CD8-positive, alpha-beta memory T cell (primary cell): ENCODE results near the gene MEGF9. TPM values are rescaled to one million over a fixed set of nuclear protein-coding genes. Genes with fewer than 3 reads are reported as not detected.
A peak's percentile ranks its signal among the peaks of the same experiment; 100 is the strongest.
"Not testable (repeated sequence)": the region's sequence is repeated elsewhere in the genome, so short reads cannot be mapped to it uniquely, and the experiment has no call there.

ENCODE experiments used
- CTCF ChIA-PET: fragments of 350-600 bp; sonication (Branson Sonifier 250); formaldehyde crosslinking; loops from one replicate; lab custom pipeline; 2021; ENCODE audit warnings: antibody characterized with exemption; lab: Charles Lee
- POLR2A ChIA-PET: fragments of 350-600 bp; sonication (Branson Sonifier 250); formaldehyde crosslinking; loops from one replicate; lab custom pipeline; 2021; ENCODE audit warnings: antibody characterized with exemption; lab: Charles Lee
- DNase-seq, 5 donors: peaks; one replicate each; pipeline versions ENCODE4 v3.0.0 to v3.0.0-alpha.2; 2020 to 2022; ENCODE audit warnings: mixed read lengths in 1 of 5
- H3K27ac ChIP-seq: one replicate; pipeline ENCODE4 v1.7.0; 2013; ENCODE audit warnings: low read depth, mild to moderate bottlenecking, low read length, moderate library complexity
- H3K27me3 ChIP-seq: 2 replicates; pipeline ENCODE4 v1.7.0; 2013; ENCODE audit warnings: low read length, mild to moderate bottlenecking; ENCODE audit not compliant: insufficient read depth, poor library complexity, severe bottlenecking
- H3K36me3 ChIP-seq: 2 replicates; pipeline ENCODE4 v1.7.0; 2013; ENCODE audit warnings: mild to moderate bottlenecking, low read length, moderate library complexity; ENCODE audit not compliant: insufficient read depth
- H3K4me1 ChIP-seq: 2 replicates; pipeline ENCODE4 v1.7.0; 2013; ENCODE audit warnings: mild to moderate bottlenecking, low read length, moderate library complexity; ENCODE audit not compliant: insufficient read depth
- H3K4me3 ChIP-seq: 2 replicates; pipeline ENCODE4 v1.7.0; 2013; ENCODE audit warnings: mild to moderate bottlenecking, low read length
- H3K9me3 ChIP-seq: 2 replicates; pipeline ENCODE4 v1.7.0; 2013; ENCODE audit warnings: mild to moderate bottlenecking, low read length
- H3K27ac Mint-ChIP-seq, 8 donors: one replicate each; pipeline ENCODE4 v1.8.0; 2020 to 2021; ENCODE audit warnings: mixed read lengths in 8 of 8, mild to moderate bottlenecking in 6 of 8, inconsistent platforms in 3 of 8, moderate library complexity in 3 of 8
- H3K27me3 Mint-ChIP-seq, 2 donors: one replicate each; pipeline ENCODE4 v1.8.0; 2020 to 2021; ENCODE audit warnings: mixed read lengths in 2 of 2, mild to moderate bottlenecking in 1 of 2, moderate library complexity in 1 of 2
- H3K36me3 Mint-ChIP-seq, 3 donors: one replicate each; pipeline ENCODE4 v1.8.0; 2020 to 2021; ENCODE audit warnings: mixed read lengths in 3 of 3, inconsistent platforms in 1 of 3, mild to moderate bottlenecking in 1 of 3
- H3K4me1 Mint-ChIP-seq, 3 donors: one replicate each; pipeline ENCODE4 v1.8.0; 2020 to 2021; ENCODE audit warnings: mixed read lengths in 3 of 3, inconsistent platforms in 1 of 3, mild to moderate bottlenecking in 1 of 3
- H3K4me3 Mint-ChIP-seq, 7 donors: one replicate each; pipeline ENCODE4 v1.8.0; 2020 to 2021; ENCODE audit warnings: mixed read lengths in 7 of 7, mild to moderate bottlenecking in 6 of 7, moderate library complexity in 4 of 7, inconsistent platforms in 2 of 7
- H3K9me3 Mint-ChIP-seq, 5 donors: one replicate each; pipeline ENCODE4 v1.8.0; 2020 to 2022; ENCODE audit warnings: mixed read lengths in 5 of 5, mild to moderate bottlenecking in 3 of 5, moderate library complexity in 2 of 5, inconsistent platforms in 1 of 5
- polyA plus RNA-seq: library from polyadenylated mRNA; unstranded; fragments of 300-500 nt; fragmentation: Illumina TruSeq; gene quantifications from one replicate; pipeline ENCODE4 v1.2.3, GENCODE V29; 2021
- total RNA-seq, 2 experiments: library from RNA; stranded (reverse); gene quantifications; one replicate each; pipeline ENCODE4 v1.2.3, GENCODE V29; 2021

The MEGF9 gene
- total and polyA plus RNA-seq, 3 experiments from 2014 or later = 3.9 to 7.0 (median 6.9) TPM

DNA sequence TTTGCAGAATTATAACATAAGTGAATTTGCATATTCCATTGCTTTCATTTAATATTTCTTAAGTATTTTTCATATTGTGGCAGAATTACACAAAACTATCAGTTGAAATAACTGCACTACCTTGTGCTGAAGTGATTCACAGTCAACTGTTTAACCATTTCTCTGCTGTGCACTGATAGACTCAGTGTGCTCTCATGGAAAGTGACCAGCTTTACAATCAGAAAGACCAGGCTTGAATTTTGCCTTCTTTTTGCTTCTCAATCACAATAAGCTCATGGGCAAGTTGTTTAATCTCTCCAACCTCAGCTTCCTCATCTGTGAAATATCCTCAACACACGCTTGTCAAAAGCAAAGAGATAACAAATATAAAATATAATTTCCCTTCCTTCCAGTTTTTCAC is 152.6 kb downstream of the MEGF9 start:
- H3K4me1 Mint-ChIP-seq = peaks cover 29 to 47% (median 42%) of the 10 kb centered on the region in 3 donors
- no peaks in the 10 kb centered on the region for H3K27me3 ChIP-seq
- no peaks in the 10 kb centered on the region for H3K9me3 Mint-ChIP-seq
- no peaks in the 10 kb centered on the region for H3K27me3 Mint-ChIP-seq
- no peak overlapping the region for H3K27ac ChIP-seq
- DNase-seq = no peak
- H3K9me3 ChIP-seq = no peaks in the 10 kb centered on the region
- ChIA-PET CTCF (no interaction called here), POLR2A (no interaction called here)
- peak overlapping the region in 1 of 8 donors; percentile 38 for H3K27ac Mint-ChIP-seq
- H3K36me3 ChIP-seq = peaks cover 13% of the 10 kb centered on the region
- no peak overlapping the region for H3K4me3 ChIP-seq
- H3K4me1 ChIP-seq = no peaks in the 10 kb centered on the region
- H3K36me3 Mint-ChIP-seq = peaks cover 13 to 81% (median 28%) of the 10 kb centered on the region in 3 donors
- no peak overlapping the region for H3K4me3 Mint-ChIP-seq

DNA sequence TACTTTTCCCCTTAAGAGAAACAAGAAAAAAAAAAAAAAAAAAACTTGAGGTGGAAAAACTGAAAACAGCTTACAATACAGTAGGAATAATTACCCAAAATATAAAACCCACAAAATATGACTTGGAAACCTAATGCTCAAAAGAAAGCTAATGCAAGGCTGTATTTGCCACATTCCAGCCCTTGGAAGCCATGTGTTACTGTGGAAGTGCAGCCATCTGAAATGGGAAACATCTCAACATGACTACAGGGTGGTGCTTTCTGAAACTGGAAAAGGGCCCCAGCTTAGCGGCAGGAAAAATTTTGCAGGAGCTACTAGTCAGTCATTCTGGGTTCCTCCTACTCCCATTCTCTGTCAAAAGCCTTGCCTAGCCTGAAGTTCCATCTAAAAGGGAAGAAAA is 154.7 kb downstream of the MEGF9 start:
- Mint-ChIP-seq H3K27ac (peak overlapping the region in 2 of 8 donors; percentile 2 to 35), H3K27me3 (no peaks in the 10 kb centered on the region), H3K36me3 (peaks cover 5 to 74% (median 27%) of the 10 kb centered on the region in 3 donors), H3K9me3 (no peaks in the 10 kb centered on the region), H3K4me3 (no peak overlapping the region), H3K4me1 (peaks cover 23 to 35% (median 31%) of the 10 kb centered on the region in 3 donors)
- Histone ChIP-seq H3K36me3 (peaks cover 8% of the 10 kb centered on the region), H3K27ac (no peak overlapping the region), H3K4me3 (no peak overlapping the region), H3K27me3 (no peaks in the 10 kb centered on the region), H3K4me1 (no peaks in the 10 kb centered on the region), H3K9me3 (no peaks in the 10 kb centered on the region)
- ChIA-PET CTCF (interaction anchor here (1.5 kb wide), 1 partner anchor 22 kb away, joined by 3 read pairs; no protein-coding TSS in a partner anchor), POLR2A (interaction anchor here (0.6 to 0.7 kb wide), 2 partner anchors 102 to 681 kb away, joined by 5 to 10 read pairs; no protein-coding TSS in a partner anchor)
- no peak for DNase-seq

DNA sequence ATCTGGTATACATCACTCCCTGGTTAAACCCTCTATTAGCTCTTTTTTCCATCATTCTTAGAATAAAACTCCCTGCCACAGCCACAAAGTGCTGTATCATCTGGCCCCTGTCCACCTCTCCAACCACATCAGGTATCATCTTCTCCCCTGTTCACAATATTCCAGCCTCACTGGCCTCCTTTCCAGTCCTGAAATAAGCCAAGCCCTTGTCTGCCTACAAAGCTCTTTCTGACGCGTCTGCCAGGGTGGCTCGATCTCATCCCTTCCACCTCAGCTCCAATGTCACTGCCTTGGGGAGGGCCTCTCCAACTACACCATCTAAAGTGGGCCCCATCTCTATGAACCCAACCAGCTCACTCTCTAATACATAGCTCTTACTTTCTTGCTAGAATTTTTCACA is 155.8 kb downstream of the MEGF9 start:
- Mint-ChIP-seq H3K9me3 (no peaks in the 10 kb centered on the region), H3K4me1 (peaks cover 21 to 33% (median 29%) of the 10 kb centered on the region in 3 donors), H3K27me3 (no peaks in the 10 kb centered on the region), H3K36me3 (peaks cover 5 to 74% (median 29%) of the 10 kb centered on the region in 3 donors), H3K27ac (peak overlapping the region in 3 of 8 donors; percentile 5 to 84 (median 17)), H3K4me3 (no peak overlapping the region)
- Histone ChIP-seq H3K27ac (no peak overlapping the region), H3K9me3 (no peaks in the 10 kb centered on the region), H3K4me1 (no peaks in the 10 kb centered on the region), H3K36me3 (peaks cover 5% of the 10 kb centered on the region), H3K4me3 (no peak overlapping the region), H3K27me3 (no peaks in the 10 kb centered on the region)
- no peak for DNase-seq
- CTCF ChIA-PET = interaction anchor here (1.5 kb wide), 1 partner anchor 21 kb away, joined by 3 read pairs; no protein-coding TSS in a partner anchor
- POLR2A ChIA-PET = no interaction called here

DNA sequence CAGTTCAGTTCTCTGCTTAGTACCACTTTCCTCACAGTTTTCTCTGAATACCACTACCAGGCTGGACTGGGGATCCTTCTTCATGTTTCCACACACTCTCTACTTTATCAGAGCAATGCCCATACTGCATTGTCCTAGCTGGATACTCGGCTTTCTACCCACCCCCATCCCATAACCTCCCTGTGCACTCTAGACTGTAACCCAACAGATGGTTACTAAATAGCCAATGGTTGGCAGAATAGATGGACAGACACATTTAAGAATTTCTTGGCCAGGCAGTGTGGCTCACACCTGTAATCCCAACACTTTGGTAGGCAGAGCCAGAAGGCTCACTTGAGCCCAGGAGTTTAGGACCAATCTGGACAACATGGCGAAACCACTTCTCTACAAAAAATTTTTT is 157.1 kb downstream of the MEGF9 start:
- no peak for DNase-seq
- Mint-ChIP-seq H3K27ac (peak overlapping the region in 1 of 8 donors; percentile 17), H3K9me3 (no peaks in the 10 kb centered on the region), H3K4me3 (no peak overlapping the region), H3K36me3 (peaks cover 10 to 71% (median 24%) of the 10 kb centered on the region in 3 donors), H3K4me1 (peaks cover 14 to 26% (median 19%) of the 10 kb centered on the region in 3 donors), H3K27me3 (no peaks in the 10 kb centered on the region)
- H3K4me3 ChIP-seq = no peak overlapping the region
- H3K4me1 ChIP-seq = no peaks in the 10 kb centered on the region
- peaks cover 7% of the 10 kb centered on the region for H3K36me3 ChIP-seq
- no peak overlapping the region for H3K27ac ChIP-seq
- H3K9me3 ChIP-seq = no peaks in the 10 kb centered on the region
- H3K27me3 ChIP-seq = no peaks in the 10 kb centered on the region
- ChIA-PET POLR2A (no interaction called here), CTCF (no interaction called here)

DNA sequence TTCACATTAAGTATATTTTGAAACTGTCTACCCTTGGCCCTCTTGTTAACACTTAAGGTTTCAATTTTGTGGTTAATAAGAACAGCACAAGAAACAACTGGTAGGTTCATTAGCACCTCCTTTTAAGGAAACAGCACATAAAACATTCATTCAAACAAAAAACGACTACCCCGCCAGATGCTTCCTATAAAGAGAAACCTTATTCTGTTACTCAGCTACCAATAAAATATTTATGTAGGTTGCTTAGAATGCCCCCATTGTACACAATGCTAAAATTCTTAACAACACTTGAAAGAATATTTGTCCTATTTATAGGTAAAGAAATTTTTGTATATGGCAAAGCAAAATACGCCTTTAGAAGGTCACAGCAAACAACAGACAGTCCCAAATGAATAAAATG is 157.5 kb downstream of the MEGF9 start:
- H3K27ac ChIP-seq = no peak overlapping the region
- peaks cover 11 to 23% (median 17%) of the 10 kb centered on the region in 3 donors for H3K4me1 Mint-ChIP-seq
- H3K27me3 Mint-ChIP-seq = no peaks in the 10 kb centered on the region
- no peak overlapping the region for H3K4me3 ChIP-seq
- H3K36me3 Mint-ChIP-seq = peaks cover 10 to 67% (median 21%) of the 10 kb centered on the region in 3 donors
- no peaks in the 10 kb centered on the region for H3K27me3 ChIP-seq
- H3K27ac Mint-ChIP-seq = no peak overlapping the region
- no peaks in the 10 kb centered on the region for H3K4me1 ChIP-seq
- no peaks in the 10 kb centered on the region for H3K9me3 Mint-ChIP-seq
- H3K4me3 Mint-ChIP-seq = no peak overlapping the region
- CTCF ChIA-PET = no interaction called here
- POLR2A ChIA-PET = no interaction called here
- DNase-seq = no peak
- H3K9me3 ChIP-seq = no peaks in the 10 kb centered on the region
- peaks cover 7% of the 10 kb centered on the region for H3K36me3 ChIP-seq

DNA sequence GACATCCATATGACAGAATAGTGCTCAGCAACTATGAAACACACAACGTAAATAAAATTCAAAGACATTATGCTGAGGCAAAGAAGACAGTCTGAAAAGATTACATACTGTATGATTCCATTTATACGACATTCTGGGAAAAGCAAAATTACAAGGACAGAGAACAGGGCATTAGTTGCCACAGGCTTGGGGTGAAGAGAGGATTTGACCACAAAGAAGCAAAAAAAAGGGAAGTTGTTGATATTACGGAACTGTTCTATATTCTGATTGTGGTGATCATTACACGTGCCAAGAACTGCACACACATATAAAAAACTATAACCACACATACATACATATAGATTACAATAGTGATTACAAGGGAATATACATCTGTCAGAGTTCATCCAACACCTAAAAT is 158.4 kb downstream of the MEGF9 start:
- no peaks in the 10 kb centered on the region for H3K4me1 ChIP-seq
- H3K27me3 ChIP-seq = no peaks in the 10 kb centered on the region
- peaks cover 7% of the 10 kb centered on the region for H3K36me3 ChIP-seq
- no peak overlapping the region for H3K4me3 ChIP-seq
- no peak for DNase-seq
- H3K36me3 Mint-ChIP-seq = peaks cover 14 to 69% (median 29%) of the 10 kb centered on the region in 3 donors
- CTCF ChIA-PET = no interaction called here
- peaks cover 11 to 32% (median 22%) of the 10 kb centered on the region in 3 donors for H3K4me1 Mint-ChIP-seq
- POLR2A ChIA-PET = no interaction called here
- H3K4me3 Mint-ChIP-seq = no peak overlapping the region
- H3K27ac Mint-ChIP-seq = no peak overlapping the region
- no peaks in the 10 kb centered on the region for H3K27me3 Mint-ChIP-seq
- no peaks in the 10 kb centered on the region for H3K9me3 Mint-ChIP-seq
- H3K9me3 ChIP-seq = no peaks in the 10 kb centered on the region
- H3K27ac ChIP-seq = no peak overlapping the region

DNA sequence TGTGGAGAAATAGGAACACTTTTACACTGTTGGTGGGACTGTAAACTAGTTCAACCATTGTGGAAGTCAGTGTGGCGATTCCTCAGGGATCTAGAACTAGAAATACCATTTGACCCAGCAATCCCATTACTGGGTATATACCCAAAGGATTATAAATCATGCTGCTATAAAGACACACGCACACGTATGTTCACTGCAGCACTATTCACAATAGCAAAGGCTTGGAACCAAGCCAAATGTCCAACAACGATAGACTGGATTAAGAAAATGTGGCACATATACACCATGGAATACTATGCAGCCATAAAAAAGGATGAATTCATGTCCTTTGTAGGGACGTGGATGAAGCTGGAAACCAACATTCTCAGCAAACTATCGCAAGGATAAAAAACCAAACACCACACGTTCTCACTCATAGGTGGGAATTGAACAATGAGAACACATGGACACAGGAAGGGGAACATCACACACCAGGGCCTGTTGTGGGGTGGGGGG is 162.0 kb downstream of the MEGF9 start:
- DNase-seq, H3K27ac Mint-ChIP-seq, H3K9me3 ChIP-seq, H3K9me3 Mint-ChIP-seq, H3K4me3 Mint-ChIP-seq, H3K27me3 Mint-ChIP-seq, CTCF ChIA-PET, H3K4me1 ChIP-seq, H3K27me3 ChIP-seq, H3K4me3 ChIP-seq, H3K27ac ChIP-seq, POLR2A ChIA-PET: not testable (repeated sequence)
- peaks cover 6 to 26% (median 7%) of the 10 kb centered on the region in 3 donors for H3K4me1 Mint-ChIP-seq
- peaks cover 31% of the 10 kb centered on the region for H3K36me3 ChIP-seq
- peaks cover 12 to 81% (median 25%) of the 10 kb centered on the region in 3 donors for H3K36me3 Mint-ChIP-seq
